Mesendoderm (in vitro differentiated cells): ENCODE measurements around the gene DAND5.

Experiments
- DNase-seq: peaks from one replicate; pipeline ENCODE4 v3.0.0; 2013
- H2AK5ac ChIP-seq: 2 replicates; pipeline ENCODE4 v1.6.1; 2013; ENCODE audit warnings: low read length, inconsistent platforms
- H2BK120ac ChIP-seq: 2 replicates; pipeline ENCODE4 v1.6.1; 2013; ENCODE audit warnings: low read depth, mild to moderate bottlenecking, low read length, moderate library complexity, mixed read lengths
- H2BK15ac ChIP-seq: replicated peaks from 2 replicates; pipeline ENCODE4 v1.6.1; 2013; ENCODE audit warnings: low read depth, mild to moderate bottlenecking, moderate library complexity
- H2BK5ac ChIP-seq: 2 replicates; pipeline ENCODE4 v1.6.1; 2013; ENCODE audit warnings: low read length, inconsistent platforms
- H3K18ac ChIP-seq: 2 replicates; pipeline ENCODE4 v1.6.1; 2013; ENCODE audit warnings: mild to moderate bottlenecking, low read length, mixed read lengths
- H3K23ac ChIP-seq: one replicate; pipeline ENCODE4 v1.6.1; 2013; ENCODE audit warnings: low read length
- H3K27ac ChIP-seq: 2 replicates; pipeline ENCODE4 v1.5.1; 2013; ENCODE audit warnings: low read depth, mild to moderate bottlenecking, inconsistent platforms, low read length, moderate library complexity
- H3K27me3 ChIP-seq: 2 replicates; pipeline ENCODE4 v1.6.1; 2013; ENCODE audit warnings: low read length, control low read depth, mild to moderate bottlenecking, inconsistent platforms; ENCODE audit not compliant: insufficient read depth, poor library complexity
- H3K36me3 ChIP-seq: 2 replicates; pipeline ENCODE4 v1.6.1; 2013; ENCODE audit warnings: low read length, inconsistent platforms; ENCODE audit not compliant: control insufficient read depth, insufficient read depth
- H3K4ac ChIP-seq: one replicate; pipeline ENCODE4 v1.6.1; 2013; ENCODE audit warnings: low read depth, mild to moderate bottlenecking, low read length, moderate library complexity
- H3K4me1 ChIP-seq: 2 replicates; pipeline ENCODE4 v1.6.1; 2013; ENCODE audit warnings: low read depth, low read length, inconsistent platforms; ENCODE audit not compliant: control insufficient read depth
- H3K4me2 ChIP-seq: 2 replicates; pipeline ENCODE4 v1.6.1; 2013; ENCODE audit warnings: low read length
- H3K4me3 ChIP-seq: 2 replicates; pipeline ENCODE4 v1.5.1; 2013; ENCODE audit warnings: mild to moderate bottlenecking, low read length
- H3K56ac ChIP-seq: one replicate; pipeline ENCODE4 v1.6.1; 2013; ENCODE audit warnings: low read length
- H3K79me1 ChIP-seq: 2 replicates; pipeline ENCODE4 v1.6.1; 2013; ENCODE audit warnings: low read length, inconsistent platforms
- H3K79me2 ChIP-seq: 2 replicates; pipeline ENCODE4 v1.6.1; 2013; ENCODE audit warnings: mild to moderate bottlenecking, low read length; ENCODE audit not compliant: control insufficient read depth, insufficient read depth
- H3K9ac ChIP-seq: 2 replicates; pipeline ENCODE4 v1.6.1; 2013; ENCODE audit warnings: low read length, inconsistent platforms
- H4K5ac ChIP-seq: one replicate; pipeline ENCODE4 v1.6.1; 2013; ENCODE audit warnings: low read length
- H4K8ac ChIP-seq: one replicate; pipeline ENCODE4 v1.6.1; 2013; ENCODE audit warnings: low read depth, mild to moderate bottlenecking, control low read depth, low read length, moderate library complexity
- WGBS: extraction: QIAGEN DNeasy Blood & Tissue Kit; methylation state at CpG from one replicate; pipeline ENCODE4 v1.1.7; 2013; ENCODE audit warnings: low lambda C conversion rate, missing lambda C conversion rate; ENCODE audit not compliant: insufficient coverage; ENCODE audit errors: extremely low coverage; 5-methylcytosine and 5-hydroxymethylcytosine counted together

DAND5 gene

DNA sequence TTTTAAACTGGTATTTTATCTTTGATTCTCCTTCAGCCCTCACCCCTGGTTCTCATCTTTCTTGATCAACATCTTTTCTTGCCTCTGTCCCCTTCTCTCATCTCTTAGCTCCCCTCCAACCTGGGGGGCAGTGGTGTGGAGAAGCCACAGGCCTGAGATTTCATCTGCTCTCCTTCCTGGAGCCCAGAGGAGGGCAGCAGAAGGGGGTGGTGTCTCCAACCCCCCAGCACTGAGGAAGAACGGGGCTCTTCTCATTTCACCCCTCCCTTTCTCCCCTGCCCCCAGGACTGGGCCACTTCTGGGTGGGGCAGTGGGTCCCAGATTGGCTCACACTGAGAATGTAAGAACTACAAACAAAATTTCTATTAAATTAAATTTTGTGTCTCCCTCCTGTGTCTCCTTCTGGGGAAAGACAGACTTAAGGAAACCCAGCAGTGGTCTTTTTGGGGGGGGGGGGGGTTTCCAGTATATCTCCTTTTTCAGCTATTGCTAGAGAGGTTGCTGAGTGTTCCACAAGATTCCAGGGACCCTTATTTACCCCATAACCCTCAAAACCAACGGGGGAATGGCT lies 25.2 kb upstream of the DAND5 start:
- H4K5ac ChIP-seq = no peak overlapping the region
- no peak overlapping the region for H2BK5ac ChIP-seq
- H3K4me1 ChIP-seq = peaks cover 2% of the 10 kb centered on the region
- H2BK15ac ChIP-seq = no peak overlapping the region
- no peak overlapping the region for H3K4me2 ChIP-seq
- H3K36me3 ChIP-seq = peaks cover 20% of the 10 kb centered on the region
- H3K56ac ChIP-seq = no peak overlapping the region
- WGBS = no CpG with 5 or more reads among the region's 2 CpGs
- peaks cover 19% of the 10 kb centered on the region for H3K79me1 ChIP-seq
- H3K23ac ChIP-seq = no peak overlapping the region
- no peaks in the 10 kb centered on the region for H3K27me3 ChIP-seq
- no peak overlapping the region for H4K8ac ChIP-seq
- H3K18ac ChIP-seq = no peak overlapping the region
- H2AK5ac ChIP-seq = no peak overlapping the region
- peaks cover 32% of the 10 kb centered on the region for H3K79me2 ChIP-seq
- no peak overlapping the region for H3K27ac ChIP-seq
- no peak overlapping the region for H2BK120ac ChIP-seq
- no peak for DNase-seq
- no peak overlapping the region for H3K4me3 ChIP-seq
- H3K9ac ChIP-seq = no peak overlapping the region
- H3K4ac ChIP-seq = no peak overlapping the region

DNA sequence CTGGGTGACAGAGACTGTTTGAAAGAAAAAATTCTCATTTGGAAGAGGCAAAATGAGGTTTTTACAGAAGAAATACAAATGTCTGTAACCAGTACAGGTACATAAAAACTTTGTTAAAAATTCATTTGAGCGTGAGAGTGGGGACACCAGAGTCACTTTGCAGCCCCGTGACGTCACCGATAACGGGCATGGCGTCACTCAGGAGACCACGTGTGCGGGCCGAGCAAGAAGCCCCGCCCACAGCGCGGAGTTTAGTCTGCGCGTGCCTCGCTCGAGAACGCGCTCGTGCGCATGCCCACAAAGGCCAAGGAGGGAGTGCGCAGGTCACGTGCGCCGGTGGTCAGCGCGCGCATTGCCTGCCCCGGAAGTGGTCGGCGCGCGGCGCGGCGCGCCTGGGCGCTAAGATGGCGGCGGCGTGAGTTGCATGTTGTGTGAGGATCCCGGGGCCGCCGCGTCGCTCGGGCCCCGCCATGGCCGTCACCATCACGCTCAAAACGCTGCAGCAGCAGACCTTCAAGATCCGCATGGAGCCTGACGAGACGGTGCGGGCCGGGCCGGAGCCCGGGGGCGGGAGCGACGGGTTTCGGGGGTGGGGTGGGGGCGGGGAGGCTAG lies 23.8 kb upstream of the DAND5 start, which contains the start of gene RAD23A:
Gene RAD23A, plus strand, starts transcription at position 384 of the 613 bp plus-strand sequence. Its CDS starts 87 bp downstream, at position 471.
- H3K23ac ChIP-seq = no peak within 1 kb of the TSS
- peak within 1 kb of the TSS; percentile 77 for H3K4me2 ChIP-seq
- H3K79me1 ChIP-seq = peaks cover 14% of the 10 kb centered on the region
- no peak within 1 kb of the TSS for H2BK15ac ChIP-seq
- H3K27ac ChIP-seq = peak within 1 kb of the TSS; percentile 99
- peak within 1 kb of the TSS; percentile 97 for H2BK120ac ChIP-seq
- peak within 1 kb of the TSS; percentile 93 for H3K56ac ChIP-seq
- H4K8ac ChIP-seq = peak within 1 kb of the TSS; percentile 98
- peak within 1 kb of the TSS; percentile 99 for H3K18ac ChIP-seq
- H2AK5ac ChIP-seq = peak within 1 kb of the TSS; percentile 30
- H3K36me3 ChIP-seq = peaks cover 18% of the 10 kb centered on the region
- WGBS = no CpG with 5 or more reads among the region's 62 CpGs
- DNase-seq = peak; percentile 99
- H3K9ac ChIP-seq = peak within 1 kb of the TSS; percentile 91
- H3K4me3 ChIP-seq = peak within 1 kb of the TSS; percentile 71
- peaks cover 18% of the 10 kb centered on the region for H3K79me2 ChIP-seq
- no peak within 1 kb of the TSS for H4K5ac ChIP-seq
- no peaks in the 10 kb centered on the region for H3K4me1 ChIP-seq
- no peaks in the 10 kb centered on the region for H3K27me3 ChIP-seq
- peak within 1 kb of the TSS; percentile 99 for H3K4ac ChIP-seq
- H2BK5ac ChIP-seq = no peak within 1 kb of the TSS

DNA sequence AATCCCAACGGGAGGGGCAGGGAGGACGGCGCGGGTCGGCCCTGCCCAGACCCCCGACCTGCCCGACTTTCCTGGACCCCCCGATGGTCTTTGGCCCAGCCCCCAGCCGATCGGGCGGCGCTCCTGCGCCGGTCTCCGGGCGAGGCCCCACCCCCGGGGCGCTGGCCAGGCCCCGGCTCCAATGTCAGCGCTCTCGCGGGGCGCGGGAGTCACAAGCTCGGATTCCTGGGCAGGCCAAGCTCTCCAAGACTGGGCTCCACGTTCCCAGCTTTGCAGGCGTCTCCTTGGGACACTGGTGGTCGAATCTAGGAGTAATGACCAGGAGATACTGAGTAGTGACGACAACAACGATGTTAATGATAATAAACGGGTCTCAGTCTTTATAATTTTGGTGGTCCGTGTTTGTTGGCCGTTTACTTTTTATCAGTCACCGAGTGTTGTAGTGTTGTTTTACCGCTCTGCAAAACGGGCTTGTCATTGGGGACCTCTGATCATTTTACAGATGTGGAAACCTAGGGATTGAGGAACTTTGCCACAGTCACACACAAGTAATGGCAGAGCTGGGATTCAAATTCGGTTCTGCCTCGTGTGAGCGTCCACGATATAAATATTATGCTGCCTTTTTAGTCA lies 23.2 kb upstream of the DAND5 start:
- Histone ChIP-seq H3K18ac (peak overlapping the region; percentile 99), H4K5ac (no peak overlapping the region), H3K79me2 (peaks cover 13% of the 10 kb centered on the region), H3K4ac (peak overlapping the region; percentile 99), H3K4me2 (peak overlapping the region; percentile 77), H2AK5ac (peak overlapping the region; percentile 30), H3K23ac (no peak overlapping the region), H3K4me1 (no peaks in the 10 kb centered on the region), H3K9ac (peak overlapping the region; percentile 91), H3K27me3 (no peaks in the 10 kb centered on the region), H3K27ac (peak overlapping the region; percentile 99), H4K8ac (peak overlapping the region; percentile 98), H2BK5ac (no peak overlapping the region), H3K56ac (peak overlapping the region; percentile 93), H3K36me3 (peaks cover 14% of the 10 kb centered on the region), H2BK15ac (no peak overlapping the region), H3K4me3 (peak overlapping the region; percentile 71), H3K79me1 (peaks cover 11% of the 10 kb centered on the region), H2BK120ac (peak overlapping the region; percentile 97)
- DNase-seq = peak; percentile 96
- no CpG with 5 or more reads among the region's 40 CpGs for WGBS

DNA sequence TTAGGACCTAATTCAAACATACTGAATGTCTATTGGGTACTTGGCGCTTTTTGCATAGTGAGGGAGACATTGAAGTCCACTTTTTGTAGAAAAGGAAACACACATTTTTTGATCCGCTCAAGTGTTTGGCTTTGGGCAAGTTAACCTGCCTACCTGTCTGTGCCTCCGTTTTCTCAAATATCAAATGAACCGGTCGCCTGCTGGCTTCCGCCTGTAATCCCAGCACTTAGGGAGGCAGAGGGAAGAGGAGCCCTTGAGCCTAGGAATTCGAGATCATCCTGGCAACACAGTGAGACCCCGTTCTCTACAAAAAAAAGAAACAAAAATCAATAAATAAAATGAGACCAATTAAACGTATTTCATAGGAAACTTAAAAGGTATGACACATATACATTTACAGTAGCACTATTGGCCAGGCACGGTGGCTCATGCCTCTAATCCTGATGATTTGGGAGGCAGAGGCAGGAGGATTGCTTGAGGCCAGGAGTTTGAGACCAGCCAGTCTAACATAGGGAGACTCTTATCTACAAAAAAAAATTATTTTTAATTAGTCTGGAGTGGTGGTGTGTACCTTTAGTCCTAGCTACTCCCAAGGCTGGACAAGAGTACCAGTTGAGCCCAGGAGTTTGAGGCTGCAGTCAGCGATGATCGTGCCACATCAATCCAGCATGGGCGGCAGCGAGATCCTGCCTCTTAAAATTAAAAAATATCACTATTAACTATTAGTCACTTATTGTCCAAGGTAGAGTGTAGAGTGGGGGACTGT lies 22.5 kb upstream of the DAND5 start:
- H3K36me3 ChIP-seq = peaks cover 13% of the 10 kb centered on the region
- H2AK5ac ChIP-seq = no peak overlapping the region
- H3K9ac ChIP-seq = peak overlapping the region; percentile 91
- no peak overlapping the region for H3K27ac ChIP-seq
- peak; percentile 40 for DNase-seq
- WGBS = no CpG with 5 or more reads among the region's 14 CpGs
- H3K23ac ChIP-seq = no peak overlapping the region
- peak overlapping the region; percentile 71 for H3K4me3 ChIP-seq
- H3K18ac ChIP-seq = peak overlapping the region; percentile 99
- H3K27me3 ChIP-seq = no peaks in the 10 kb centered on the region
- no peak overlapping the region for H2BK5ac ChIP-seq
- no peaks in the 10 kb centered on the region for H3K4me1 ChIP-seq
- H3K4ac ChIP-seq = no peak overlapping the region
- H3K56ac ChIP-seq = peak overlapping the region; percentile 93
- H4K8ac ChIP-seq = no peak overlapping the region
- peak overlapping the region; percentile 77 for H3K4me2 ChIP-seq
- H2BK120ac ChIP-seq = no peak overlapping the region
- H3K79me1 ChIP-seq = peaks cover 9% of the 10 kb centered on the region
- H3K79me2 ChIP-seq = peaks cover 13% of the 10 kb centered on the region
- no peak overlapping the region for H2BK15ac ChIP-seq
- H4K5ac ChIP-seq = no peak overlapping the region

DNA sequence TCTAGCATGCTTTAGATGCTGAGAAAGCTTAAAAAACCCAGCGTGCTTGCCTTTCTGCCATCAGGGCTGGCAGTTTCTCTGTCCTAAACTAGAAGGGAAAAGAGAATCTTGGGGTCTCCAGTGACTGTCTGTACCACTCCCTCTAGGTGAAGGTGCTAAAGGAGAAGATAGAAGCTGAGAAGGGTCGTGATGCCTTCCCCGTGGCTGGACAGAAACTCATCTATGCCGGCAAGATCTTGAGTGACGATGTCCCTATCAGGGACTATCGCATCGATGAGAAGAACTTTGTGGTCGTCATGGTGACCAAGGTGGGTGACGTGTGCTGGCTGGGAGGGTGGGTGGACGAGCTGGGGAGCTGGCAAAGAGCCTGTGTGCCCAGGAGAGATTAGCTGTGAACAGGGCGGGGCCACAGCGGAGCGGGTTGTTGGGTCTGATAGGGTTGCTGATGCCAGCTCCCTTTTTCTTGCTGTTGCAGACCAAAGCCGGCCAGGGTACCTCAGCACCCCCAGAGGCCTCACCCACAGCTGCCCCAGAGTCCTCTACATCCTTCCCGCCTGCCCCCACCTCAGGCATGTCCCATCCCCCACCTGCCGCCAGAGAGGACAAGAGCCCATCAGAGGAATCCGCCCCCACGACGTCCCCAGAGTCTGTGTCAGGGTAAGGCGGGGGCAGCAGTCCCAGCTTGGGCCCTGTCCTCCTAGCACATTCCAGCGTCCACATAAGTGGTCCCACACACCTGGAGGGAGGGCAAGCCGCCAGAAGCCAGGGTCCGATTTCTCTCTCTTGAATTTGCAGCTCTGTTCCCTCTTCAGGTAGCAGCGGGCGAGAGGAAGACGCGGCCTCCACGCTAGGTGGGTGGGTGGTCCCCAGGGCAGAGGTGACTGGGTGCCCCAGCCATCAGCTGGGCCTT lies 21.4 kb upstream of the DAND5 start:
- H3K9ac ChIP-seq = no peak overlapping the region
- no peak for DNase-seq
- no peak overlapping the region for H4K5ac ChIP-seq
- H4K8ac ChIP-seq = no peak overlapping the region
- peaks cover 9% of the 10 kb centered on the region for H3K79me1 ChIP-seq
- H2BK120ac ChIP-seq = no peak overlapping the region
- H3K36me3 ChIP-seq = peaks cover 13% of the 10 kb centered on the region
- H2BK5ac ChIP-seq = no peak overlapping the region
- H3K23ac ChIP-seq = no peak overlapping the region
- H3K4me2 ChIP-seq = no peak overlapping the region
- H3K4ac ChIP-seq = no peak overlapping the region
- WGBS = no CpG with 5 or more reads among the region's 28 CpGs
- H3K27ac ChIP-seq = no peak overlapping the region
- no peak overlapping the region for H3K18ac ChIP-seq
- no peaks in the 10 kb centered on the region for H3K27me3 ChIP-seq
- no peaks in the 10 kb centered on the region for H3K4me1 ChIP-seq
- no peak overlapping the region for H3K56ac ChIP-seq
- peaks cover 13% of the 10 kb centered on the region for H3K79me2 ChIP-seq
- H2AK5ac ChIP-seq = no peak overlapping the region
- H2BK15ac ChIP-seq = no peak overlapping the region
- no peak overlapping the region for H3K4me3 ChIP-seq
